Measurements from ENCODE around the gene NRP1. TPM values are rescaled to one million over a fixed set of nuclear protein-coding genes. Genes with fewer than 3 reads are reported as not detected.

The NRP1 gene
- total RNA-seq, 4 donors from 2014 or later: 45.7 to 90.0 (median 57.7) TPM

- WGBS, 2 donors: 79 to 81% methylated on average over 4 of the region's 4 CpGs
- H3K4me1 ChIP-seq: peaks cover 0 to 17% (median 4%) of the 10 kb centered on the region in 4 donors
- DNase-seq (ENCODE audit: low spot score in 2 of 2): no peak
- H3K36me3 ChIP-seq: peaks cover 0 to 10% (median 0%) of the 10 kb centered on the region in 3 donors
- H3K4me3 ChIP-seq: no peak overlapping the region
- no peak overlapping the region for H3K27ac ChIP-seq
- H3K27me3 ChIP-seq: no peaks in the 10 kb centered on the region
- peaks cover 0 to 3% (median 0%) of the 10 kb centered on the region in 4 donors for H3K9me3 ChIP-seq
- no peak for TF ChIP-seq POLR2A (IDR thresholded peaks at IDR 0.05)
- TF ChIP-seq EP300 (IDR thresholded peaks at IDR 0.05): no peak
- TF ChIP-seq CTCF (IDR thresholded peaks at IDR 0.05): no peak
Observed at GRCh38 chr10:33310853-33311252, 23.6 kb downstream of the NRP1 start.

GRCh38 chr10:33309406-33309805 lies 25.1 kb downstream of the NRP1 start:
- Histone ChIP-seq H3K9me3 (peaks cover 0 to 3% (median 0%) of the 10 kb centered on the region in 4 donors), H3K4me1 (peaks cover 0 to 28% (median 7%) of the 10 kb centered on the region in 4 donors), H3K27me3 (no peaks in the 10 kb centered on the region), H3K4me3 (no peak overlapping the region), H3K36me3 (peaks cover 0 to 10% (median 0%) of the 10 kb centered on the region in 3 donors), H3K27ac (no peak overlapping the region)
- TF ChIP-seq EP300 (IDR thresholded peaks at IDR 0.05): no peak
- no peak for TF ChIP-seq POLR2A (IDR thresholded peaks at IDR 0.05)
- TF ChIP-seq CTCF (IDR thresholded peaks at IDR 0.05): no peak
- DNase-seq (ENCODE audit: low spot score in 2 of 2): no peak
- WGBS, 2 donors: 72 to 84% methylated on average over 8 of the region's 8 CpGs

- peaks cover 0 to 40% (median 7%) of the 10 kb centered on the region in 4 donors for H3K4me1 ChIP-seq
- no peaks in the 10 kb centered on the region for H3K27me3 ChIP-seq
- 96 to 98% methylated on average over 5 of the region's 5 CpGs for WGBS, 2 donors
Observed at GRCh38 chr10:33307835-33308234, 26.6 kb downstream of the NRP1 start.

GRCh38 chr10:33306701-33307519 lies 27.6 kb downstream of the NRP1 start:
- 71 to 72% methylated on average over 4 of the region's 4 CpGs for WGBS, 2 donors
- H3K9me3 ChIP-seq: no peaks in the 10 kb centered on the region
- no peak overlapping the region for H3K4me3 ChIP-seq
- no peaks in the 10 kb centered on the region for H3K36me3 ChIP-seq
- peaks cover 0 to 47% (median 7%) of the 10 kb centered on the region in 4 donors for H3K4me1 ChIP-seq
- DNase-seq (ENCODE audit: low spot score in 2 of 2): no peak
- H3K27ac ChIP-seq: peak overlapping the region in 1 of 4 donors; percentile 37
- TF ChIP-seq POLR2A (IDR thresholded peaks at IDR 0.05): no peak
- TF ChIP-seq EP300 (IDR thresholded peaks at IDR 0.05): no peak
- no peak for TF ChIP-seq CTCF (IDR thresholded peaks at IDR 0.05)
- no peaks in the 10 kb centered on the region for H3K27me3 ChIP-seq

More at GRCh38 chr10:33307835-33308234, 26.6 kb downstream of the NRP1 start:
- Histone ChIP-seq H3K36me3 (peaks cover 0 to under 1% (median 0%) of the 10 kb centered on the region in 3 donors), H3K27ac (no peak overlapping the region), H3K4me3 (no peak overlapping the region), H3K9me3 (peaks cover 0 to under 1% (median 0%) of the 10 kb centered on the region in 4 donors)
- TF ChIP-seq POLR2A (IDR thresholded peaks at IDR 0.05): no peak
- TF ChIP-seq CTCF (IDR thresholded peaks at IDR 0.05): no peak
- TF ChIP-seq EP300 (IDR thresholded peaks at IDR 0.05): no peak
- DNase-seq (ENCODE audit: low spot score in 2 of 2): no peak

- TF ChIP-seq CTCF (IDR thresholded peaks at IDR 0.05) (no peak), POLR2A (IDR thresholded peaks at IDR 0.05) (no peak), EP300 (IDR thresholded peaks at IDR 0.05) (no peak)
- peak overlapping the region in 1 of 4 donors; percentile 37 for H3K27ac ChIP-seq
- H3K36me3 ChIP-seq: no peaks in the 10 kb centered on the region
- H3K4me3 ChIP-seq: no peak overlapping the region
- H3K27me3 ChIP-seq: no peaks in the 10 kb centered on the region
- H3K9me3 ChIP-seq: no peaks in the 10 kb centered on the region
- 25 to 29% methylated on average over 5 of the region's 5 CpGs for whole genome bisulfite sequencing, 2 donors
- H3K4me1 ChIP-seq: peaks cover 0 to 55% (median 7%) of the 10 kb centered on the region in 4 donors
- DNase-seq (ENCODE audit: low spot score in 2 of 2): no peak
Observed at GRCh38 chr10:33306126-33306525, 28.3 kb downstream of the NRP1 start.
